GM12878 (cell line): ENCODE results near the gene SELENOO. TPM values are rescaled to one million over a fixed set of nuclear protein-coding genes. Genes with fewer than 3 reads are reported as not detected.

ENCODE experiments used
- ATF2 ChIP-seq: IDR thresholded peaks from 2 replicates; pipeline ENCODE4 v1.6.1; 2012; ENCODE audit warnings: low read length, inconsistent platforms
- BACH1 ChIP-seq: fragments of 450-650 bp; IDR thresholded peaks from 2 replicates; pipeline ENCODE4 v1.6.1; 2017; ENCODE audit warnings: mild to moderate bottlenecking, borderline replicate concordance
- BHLHE40 ChIP-seq, 2 experiments: fragments of 450-650 bp in 1 of 2; IDR thresholded peaks; 2 replicates each; pipeline ENCODE4 v1.6.1; 2011 to 2017; ENCODE audit warnings: low read depth in 2 of 2, borderline replicate concordance in 1 of 2, improper control_type of control experiment in 1 of 2, low read length in 1 of 2, mild to moderate bottlenecking in 1 of 2
- CBFB ChIP-seq: IDR thresholded peaks from 2 replicates; pipeline ENCODE4 v1.6.1; 2016; ENCODE audit warnings: antibody characterized with exemption, low read depth
- CREB1 ChIP-seq: IDR thresholded peaks from 2 replicates; pipeline ENCODE4 v1.6.1; 2012; ENCODE audit warnings: low read depth, mild to moderate bottlenecking, inconsistent platforms
- EP300 ChIP-seq, 2 experiments: fragments of 150-350 bp in 1 of 2; IDR thresholded peaks; 2 replicates each; pipeline ENCODE4 v1.6.1; 2011 to 2012; ENCODE audit warnings: low read depth in 2 of 2, low read length in 2 of 2, borderline replicate concordance in 1 of 2, improper control_type of control experiment in 1 of 2, inconsistent platforms in 1 of 2; ENCODE audit not compliant: control insufficient read depth in 1 of 2
- ESRRA ChIP-seq: IDR thresholded peaks from 2 replicates; pipeline ENCODE4 v1.6.1; 2012; ENCODE audit warnings: mild to moderate bottlenecking, low read length, improper control_type of control experiment
- FOS ChIP-seq: IDR thresholded peaks from 3 replicates; pipeline ENCODE4 v1.6.1; 2011; ENCODE audit warnings: borderline replicate concordance; ENCODE audit not compliant: insufficient read length; ENCODE audit errors: extremely low read depth
- GATAD2B ChIP-seq: fragments of 450-650 bp; conservative IDR thresholded peaks from 2 replicates; pipeline ENCODE4 v1.6.1; 2017; ENCODE audit warnings: low read depth, mild to moderate bottlenecking, moderate library complexity
- IRF4 ChIP-seq: IDR thresholded peaks from 2 replicates; pipeline ENCODE4 v1.6.1; 2011; ENCODE audit warnings: low read depth, low read length
- LARP7 ChIP-seq: fragments of 450-650 bp; IDR thresholded peaks from 2 replicates; pipeline ENCODE4 v1.6.1; 2017; ENCODE audit warnings: mild to moderate bottlenecking
- MAX ChIP-seq: IDR thresholded peaks from 2 replicates; pipeline ENCODE4 v1.6.1; 2012; ENCODE audit warnings: low read depth, low read length, improper control_type of control experiment
- MYC ChIP-seq: IDR thresholded peaks from 2 replicates; pipeline ENCODE4 v1.6.1; 2011; ENCODE audit warnings: mild to moderate bottlenecking, low read length, moderate library complexity, inconsistent platforms; ENCODE audit not compliant: insufficient read depth, insufficient replicate concordance, insufficient read length, severe bottlenecking
- NFIC ChIP-seq: IDR thresholded peaks from 2 replicates; pipeline ENCODE4 v1.6.1; 2012; ENCODE audit warnings: low read depth, mild to moderate bottlenecking, inconsistent platforms, low read length, moderate library complexity
- NR2F1 ChIP-seq: fragments of 450-650 bp; conservative IDR thresholded peaks from 2 replicates; pipeline ENCODE4 v1.6.1; 2017; ENCODE audit warnings: mild to moderate bottlenecking
- POLR2AphosphoS5 ChIP-seq: IDR thresholded peaks from 2 replicates; pipeline ENCODE4 v1.6.1; 2011; ENCODE audit warnings: mild to moderate bottlenecking, low read length, inconsistent platforms
- POU2F2 ChIP-seq: IDR thresholded peaks from 3 replicates; pipeline ENCODE4 v1.6.1; 2011; ENCODE audit warnings: low read depth, mild to moderate bottlenecking, low read length, borderline replicate concordance
- RCOR1 ChIP-seq: conservative IDR thresholded peaks from 2 replicates; pipeline ENCODE4 v1.6.1; 2012; ENCODE audit warnings: low read depth, low read length, improper control_type of control experiment
- REST ChIP-seq: IDR thresholded peaks from 2 replicates; pipeline ENCODE4 v1.6.1; 2012; ENCODE audit warnings: mild to moderate bottlenecking, low read depth, low read length
- SP1 ChIP-seq: IDR thresholded peaks from one replicate; pipeline ENCODE4 v1.6.1; 2011; ENCODE audit warnings: low read depth, low read length
- SREBF2 ChIP-seq: IDR thresholded peaks from 2 replicates; pipeline ENCODE4 v1.6.1; 2012; ENCODE audit warnings: mild to moderate bottlenecking, low read length
- SRF ChIP-seq, 2 experiments: IDR thresholded peaks; 2 replicates each; pipeline ENCODE4 v1.6.1; 2011; ENCODE audit warnings: low read depth in 2 of 2, low read length in 2 of 2, mild to moderate bottlenecking in 1 of 2, moderate library complexity in 1 of 2
- USF1 ChIP-seq: IDR thresholded peaks from 2 replicates; pipeline ENCODE4 v1.6.1; 2011; ENCODE audit warnings: borderline replicate concordance, low read depth, mild to moderate bottlenecking, moderate library complexity, mixed read lengths, low read length; ENCODE audit not compliant: insufficient read depth; ENCODE audit errors: extremely low read length
- ZNF384 ChIP-seq: IDR thresholded peaks from 2 replicates; pipeline ENCODE4 v1.6.1; 2012; ENCODE audit warnings: low read depth, mild to moderate bottlenecking, low read length, improper control_type of control experiment, borderline replicate concordance
- polyA plus RNA-seq, 11 experiments: library from polyadenylated mRNA; depleted of rRNA in 4 of 11; unstranded in 6 of 11; stranded (reverse) in 5 of 11; fragments of >200 nt; fragmentation: Nextera tagmentation in 4 of 11; fragmentation: Illumina TruSeq in 1 of 11; extraction: Ambion mirVana in 4 of 11; extraction: Trizol in 1 of 11; gene quantifications; 1 replicate in 1 of 11; 2 replicates in 10 of 11; pipeline versions ENCODE4 v1.2.1 to v1.2.3, GENCODE V29; 2011 to 2016; ENCODE audit warnings: inconsistent platforms in 2 of 11, missing spikeins in 2 of 11, low read depth in 1 of 11
- total RNA-seq, 4 experiments: library from RNA; depleted of rRNA in 3 of 4; stranded (reverse); fragments of >200 nt in 3 of 4; fragmentation: Illumina TruSeq in 1 of 4; extraction: Trizol in 1 of 4; gene quantifications; 2 replicates each; pipeline versions ENCODE4 v1.2.1 to v1.2.3, GENCODE V29; 2013 to 2021

SELENOO gene
- total and polyA plus RNA-seq, 10 of the 15 experiments (the other 5 are each of a cell fraction or from before 2014, with no cell fraction given), result 0.42 to 23.3 (median 3.3) TPM

- TF ChIP-seq MYC (no peak), LARP7 (peak; percentile 87), ESRRA (peak; percentile 56; the same call in 1 of the 2 replicates), BHLHE40 (IDR thresholded peaks at IDR 0.05; ENCODE audit: borderline replicate concordance in 1 of 2, low read depth in 2 of 2, low read length in 1 of 2) (peak; percentile 70 to 82; a peak in 3 of 4 replicates), SP1 (peak; percentile 28), CREB1 (peak; percentile 100), GATAD2B (peak; percentile 78; the same call in 1 of the 2 replicates), USF1 (no peak), REST (no peak), NFIC (no peak), CBFB (peak; percentile 78; the same call in 1 of the 2 replicates), MAX (peak; percentile 85), POLR2AphosphoS5 (peak; percentile 72), ATF2 (no peak), IRF4 (no peak), BACH1 (peak; percentile 96), FOS (no peak), SRF (IDR thresholded peaks at IDR 0.05; ENCODE audit: low read depth in 2 of 2, low read length in 2 of 2) (peak; percentile 33 to 91; a peak in 2 of 4 replicates), ZNF384 (peak; percentile 37; the same call in 1 of the 2 replicates), POU2F2 (peak; percentile 76), RCOR1 (no peak), NR2F1 (peak; percentile 35; the same call in 1 of the 2 replicates), SREBF2 (0 out of 2 replicates have a peak, but pooled peaks have one; percentile 35), EP300 (IDR thresholded peaks at IDR 0.05; ENCODE audit: borderline replicate concordance in 1 of 2, control insufficient read depth in 1 of 2, low read depth in 2 of 2, low read length in 2 of 2) (peak in 1 of 2 experiments; percentile 30; a peak in 1 of 4 replicates)
Measured at GRCh38 chr22:50244420-50245213, 43.8 kb downstream of the SELENOO start, which contains the start of gene TUBGCP6 (continued).
